Hypothalamus (tissue), 51 donors: ENCODE data around the gene REEP6.
"Not testable (repeated sequence)": the region's sequence is repeated elsewhere in the genome, so short reads cannot be mapped to it uniquely, and the experiment has no call there.

ENCODE experiments used
- DNase-seq, 51 donors: peaks; one replicate each; lab custom pipeline; 2025; lab: John Stamatoyannopoulos, UW

The REEP6 gene

GRCh38 chr19:1534972-1535371, 44.0 kb downstream of the REEP6 start:
- DNase-seq = no peak

- not testable (repeated sequence) for DNase-seq
Observed at GRCh38 chr19:1535699-1536098, 44.7 kb downstream of the REEP6 start.

GRCh38 chr19:1538978-1539377, 48.0 kb downstream of the REEP6 start:
- no peak for DNase-seq

GRCh38 chr19:1539749-1540148, 48.8 kb downstream of the REEP6 start:
- not testable (repeated sequence) for DNase-seq

GRCh38 chr19:1540365-1540925, 49.5 kb downstream of the REEP6 start:
- no peak for DNase-seq
